ENCODE measurements around the gene APCDD1. TPM values are rescaled to one million over a fixed set of nuclear protein-coding genes. Genes with fewer than 3 reads are reported as not detected.

The APCDD1 gene
- total and polyA plus RNA-seq, 2 of the 13 experiments (the other 11 are each of a cell fraction or from before 2014, with no cell fraction given): 2.1 to 8.6 TPM

GRCh38 chr18:10525697-10526560 is 71.5 kb downstream of the APCDD1 start, which contains the start of gene NAPG (continued):
- peak; percentile 67; the same call in 1 of the 2 replicates for TF ChIP-seq THAP9 (CRISPR knock-in tag; IDR thresholded peaks at IDR 0.05; ENCODE audit: borderline replicate concordance)
- TF ChIP-seq ESRRA (CRISPR knock-in tag; IDR thresholded peaks at IDR 0.05; ENCODE audit: low read depth): peak; percentile 36; the same call in 1 of the 2 replicates
- TF ChIP-seq, protein P1, sequence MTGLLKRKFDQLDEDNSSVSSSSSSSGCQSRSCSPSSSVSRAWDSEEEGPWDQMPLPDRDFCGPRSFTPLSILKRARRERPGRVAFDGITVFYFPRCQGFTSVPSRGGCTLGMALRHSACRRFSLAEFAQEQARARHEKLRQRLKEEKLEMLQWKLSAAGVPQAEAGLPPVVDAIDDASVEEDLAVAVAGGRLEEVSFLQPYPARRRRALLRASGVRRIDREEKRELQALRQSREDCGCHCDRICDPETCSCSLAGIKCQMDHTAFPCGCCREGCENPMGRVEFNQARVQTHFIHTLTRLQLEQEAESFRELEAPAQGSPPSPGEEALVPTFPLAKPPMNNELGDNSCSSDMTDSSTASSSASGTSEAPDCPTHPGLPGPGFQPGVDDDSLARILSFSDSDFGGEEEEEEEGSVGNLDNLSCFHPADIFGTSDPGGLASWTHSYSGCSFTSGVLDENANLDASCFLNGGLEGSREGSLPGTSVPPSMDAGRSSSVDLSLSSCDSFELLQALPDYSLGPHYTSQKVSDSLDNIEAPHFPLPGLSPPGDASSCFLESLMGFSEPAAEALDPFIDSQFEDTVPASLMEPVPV (CRISPR knock-in tag; IDR thresholded peaks at IDR 0.05): no peak
- peak; percentile 53 for TF ChIP-seq ASH2L (IDR thresholded peaks at IDR 0.05; ENCODE audit: insufficient read length, low read depth, low read length)
- peak; percentile 85 for TF ChIP-seq MYPOP (CRISPR knock-in tag; IDR thresholded peaks at IDR 0.05)
- no peak for TF ChIP-seq ZNF282 (IDR thresholded peaks at IDR 0.05; ENCODE audit: partially characterized antibody)
- 0 out of 2 replicates have a peak, but pooled peaks have one; percentile 24 for TF ChIP-seq ZNF607 (CRISPR knock-in tag; IDR thresholded peaks at IDR 0.05; ENCODE audit: borderline replicate concordance)
- TF ChIP-seq, protein P2, sequence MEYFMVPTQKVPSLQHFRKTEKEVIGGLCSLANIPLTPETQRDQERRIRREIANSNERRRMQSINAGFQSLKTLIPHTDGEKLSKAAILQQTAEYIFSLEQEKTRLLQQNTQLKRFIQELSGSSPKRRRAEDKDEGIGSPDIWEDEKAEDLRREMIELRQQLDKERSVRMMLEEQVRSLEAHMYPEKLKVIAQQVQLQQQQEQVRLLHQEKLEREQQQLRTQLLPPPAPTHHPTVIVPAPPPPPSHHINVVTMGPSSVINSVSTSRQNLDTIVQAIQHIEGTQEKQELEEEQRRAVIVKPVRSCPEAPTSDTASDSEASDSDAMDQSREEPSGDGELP (IDR thresholded peaks at IDR 0.05; ENCODE audit: borderline replicate concordance, low read depth): no peak; the same call in 1 of the 2 replicates
- no peak for TF ChIP-seq JUN (CRISPR knock-in tag; IDR thresholded peaks at IDR 0.05)
- TF ChIP-seq SALL2 (CRISPR knock-in tag; IDR thresholded peaks at IDR 0.05): peak; percentile 51; the same call in 1 of the 2 replicates
- TF ChIP-seq, protein P3, sequence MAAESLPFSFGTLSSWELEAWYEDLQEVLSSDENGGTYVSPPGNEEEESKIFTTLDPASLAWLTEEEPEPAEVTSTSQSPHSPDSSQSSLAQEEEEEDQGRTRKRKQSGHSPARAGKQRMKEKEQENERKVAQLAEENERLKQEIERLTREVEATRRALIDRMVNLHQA (CRISPR knock-in tag; IDR thresholded peaks at IDR 0.05): no peak
- TF ChIP-seq MTA3 (CRISPR knock-in tag; IDR thresholded peaks at IDR 0.05): no peak
- peak; percentile 28; the same call in 1 of the 2 replicates for TF ChIP-seq MXD4 (CRISPR knock-in tag; IDR thresholded peaks at IDR 0.05)
- 0 out of 2 replicates have a peak, but pooled peaks have one; percentile 40 for TF ChIP-seq RFXANK (CRISPR knock-in tag; IDR thresholded peaks at IDR 0.05)
- peak; percentile 43; the same call in 1 of the 2 replicates for TF ChIP-seq ETV5 (CRISPR knock-in tag; IDR thresholded peaks at IDR 0.05; ENCODE audit: borderline replicate concordance)
- peak; percentile 82 for TF ChIP-seq NR2C2 (CRISPR knock-in tag; IDR thresholded peaks at IDR 0.05; ENCODE audit: borderline replicate concordance)
- no peak for TF ChIP-seq TBP (CRISPR knock-in tag; IDR thresholded peaks at IDR 0.05)
- TF ChIP-seq RCOR2 (CRISPR knock-in tag; IDR thresholded peaks at IDR 0.05): 0 out of 2 replicates have a peak, but pooled peaks have one; percentile 48
- no peak for TF ChIP-seq NCOA5 (CRISPR knock-in tag; IDR thresholded peaks at IDR 0.05)

Measured in HepG2 (cell line).